ENCODE data around the gene COL1A2. TPM values are rescaled to one million over a fixed set of nuclear protein-coding genes. Genes with fewer than 3 reads are reported as not detected.

COL1A2 gene
- total RNA-seq, 1 experiment from 2014 or later: 0.12 TPM

DNA sequence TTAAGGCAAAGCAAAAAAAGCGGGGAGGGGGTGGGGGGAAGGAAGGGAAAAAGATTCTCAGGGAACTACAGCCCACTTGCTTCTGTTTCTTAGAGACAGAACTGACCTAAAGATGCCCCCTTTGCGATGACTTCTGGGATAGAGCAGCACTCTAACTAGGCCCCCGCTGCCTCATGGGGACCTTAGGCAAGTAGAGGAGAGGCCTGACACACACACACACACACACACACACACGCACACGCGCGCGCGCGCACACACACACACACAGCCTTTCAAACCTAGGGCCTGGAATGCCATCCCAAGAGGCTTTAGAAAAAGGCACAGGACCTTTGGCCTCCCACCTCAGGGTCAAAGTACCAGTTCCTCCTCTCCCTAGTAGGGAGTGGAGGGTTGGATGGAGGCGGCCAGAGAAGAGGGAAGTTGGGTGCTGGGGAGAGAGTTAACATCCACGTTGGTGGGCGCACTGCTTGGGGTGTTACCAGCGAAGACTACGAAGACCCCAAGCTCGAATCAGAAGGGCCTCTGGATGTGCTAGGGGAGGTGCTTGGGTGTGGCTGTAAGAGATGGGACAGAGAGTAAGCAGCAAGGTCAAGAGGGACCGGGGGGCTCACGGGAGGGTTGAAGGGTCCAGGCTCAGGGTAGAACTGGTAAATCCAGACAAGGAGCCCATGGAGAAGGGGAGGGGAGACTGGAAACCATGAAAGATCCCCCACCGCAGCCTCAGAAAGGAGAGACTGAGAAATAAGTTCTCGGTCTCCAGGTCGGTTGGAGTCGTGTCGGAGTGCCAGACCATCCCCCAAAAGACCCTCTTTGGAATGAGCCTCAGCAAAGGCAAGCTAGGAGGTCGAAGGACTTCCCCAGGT is 1.2 kb upstream of the COL1A2 start:
- Histone ChIP-seq H3K4me1 (peaks cover 19% of the 10 kb centered on the region), H3K36me3 (no peaks in the 10 kb centered on the region), H3K4me3 (no peak overlapping the region), H3K9me3 (replicated peaks) (0 out of 2 replicates have a peak, but pooled peaks cover 3% of the 10 kb centered on the region), H3K27me3 (no peaks in the 10 kb centered on the region), H3K27ac (no peak overlapping the region)
- no peak for DNase-seq

DNA sequence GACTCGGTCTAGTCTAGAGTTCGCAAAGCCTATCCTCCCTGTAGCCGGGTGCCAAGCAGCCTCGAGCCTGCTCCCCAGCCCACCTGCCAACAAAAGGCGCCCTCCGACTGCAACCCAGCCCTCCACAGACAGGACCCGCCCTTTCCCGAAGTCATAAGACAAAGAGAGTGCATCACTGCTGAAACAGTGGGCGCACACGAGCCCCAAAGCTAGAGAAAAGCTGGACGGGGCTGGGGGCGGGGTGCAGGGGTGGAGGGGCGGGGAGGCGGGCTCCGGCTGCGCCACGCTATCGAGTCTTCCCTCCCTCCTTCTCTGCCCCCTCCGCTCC is 622 bp upstream of the COL1A2 start:
- H3K4me1 ChIP-seq: peaks cover 13% of the 10 kb centered on the region
- H3K4me3 ChIP-seq: no peak overlapping the region
- DNase-seq: no peak
- no peaks in the 10 kb centered on the region for H3K36me3 ChIP-seq
- no peak overlapping the region for H3K27ac ChIP-seq
- H3K27me3 ChIP-seq: no peaks in the 10 kb centered on the region
- H3K9me3 ChIP-seq (replicated peaks): 0 out of 2 replicates have a peak, but pooled peaks cover 3% of the 10 kb centered on the region

- Histone ChIP-seq H3K9me3 (replicated peaks) (0 out of 2 replicates have a peak, but pooled peaks cover under 1% of the 10 kb centered on the region), H3K4me3 (no peak overlapping the region), H3K27me3 (no peaks in the 10 kb centered on the region), H3K36me3 (no peaks in the 10 kb centered on the region), H3K4me1 (peaks cover 13% of the 10 kb centered on the region), H3K27ac (no peak overlapping the region)
- DNase-seq: peak; percentile 55 to 86
These were observed 694 bp downstream of the COL1A2 start for GRCh38 chr7:94395141-94396036.

GRCh38 chr7:94396037-94396431 is 1.3 kb downstream of the COL1A2 start:
- Histone ChIP-seq H3K9me3 (replicated peaks) (no peaks in the 10 kb centered on the region), H3K27me3 (no peaks in the 10 kb centered on the region), H3K4me1 (peaks cover 13% of the 10 kb centered on the region), H3K36me3 (no peaks in the 10 kb centered on the region), H3K4me3 (no peak overlapping the region), H3K27ac (no peak overlapping the region)
- no peak for DNase-seq

DNA sequence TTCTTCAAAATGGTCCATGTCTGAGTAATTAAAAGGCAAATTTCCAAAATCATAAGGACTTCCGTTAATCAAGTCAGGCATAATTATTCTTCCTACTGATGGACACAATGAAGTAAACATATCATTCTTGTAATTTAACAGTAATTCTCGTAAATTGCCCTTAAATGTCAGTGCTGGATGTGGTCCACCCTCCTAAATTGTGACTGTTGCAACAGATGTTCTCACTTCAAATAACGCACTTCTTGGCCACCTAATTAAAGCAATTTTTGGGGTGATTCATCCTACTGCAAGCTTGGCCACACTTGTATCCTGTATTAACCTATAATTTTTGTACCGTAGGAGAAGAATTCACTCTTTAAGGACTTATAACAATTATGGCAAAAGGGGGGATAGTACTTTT is 1.9 kb downstream of the COL1A2 start:
- H3K27me3 ChIP-seq: no peaks in the 10 kb centered on the region
- H3K36me3 ChIP-seq: no peaks in the 10 kb centered on the region
- H3K27ac ChIP-seq: no peak overlapping the region
- no peak overlapping the region for H3K4me3 ChIP-seq
- peaks cover 13% of the 10 kb centered on the region for H3K4me1 ChIP-seq
- DNase-seq: no peak
- H3K9me3 ChIP-seq (replicated peaks): no peaks in the 10 kb centered on the region

GRCh38 chr7:94397722-94398121 is 3.0 kb downstream of the COL1A2 start:
- H3K4me3 ChIP-seq: no peak overlapping the region
- no peak overlapping the region for H3K27ac ChIP-seq
- no peaks in the 10 kb centered on the region for H3K9me3 ChIP-seq (replicated peaks)
- no peaks in the 10 kb centered on the region for H3K36me3 ChIP-seq
- peaks cover 7% of the 10 kb centered on the region for H3K4me1 ChIP-seq
- DNase-seq: no peak
- no peaks in the 10 kb centered on the region for H3K27me3 ChIP-seq

DNA sequence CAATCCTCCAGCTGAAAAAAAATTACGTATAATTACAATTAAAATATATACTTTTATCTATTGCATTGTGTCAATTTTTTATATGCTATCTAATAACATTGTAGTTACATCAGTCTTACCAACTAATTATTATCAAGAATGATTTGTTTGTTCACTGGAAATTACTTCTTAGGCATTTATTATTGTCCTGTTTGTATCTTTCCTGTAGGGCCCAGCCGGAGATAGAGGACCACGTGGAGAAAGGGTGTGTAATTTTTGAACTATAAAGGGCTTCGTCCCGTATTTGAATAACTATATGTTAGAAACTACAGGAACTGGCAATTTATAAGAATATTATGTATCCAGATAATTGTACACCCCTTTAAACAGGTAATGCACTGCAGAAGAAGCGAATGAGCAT is 4.1 kb downstream of the COL1A2 start:
- Histone ChIP-seq H3K9me3 (replicated peaks) (no peaks in the 10 kb centered on the region), H3K4me3 (no peak overlapping the region), H3K27ac (no peak overlapping the region), H3K4me1 (peaks cover 4% of the 10 kb centered on the region; the same call in 1 of the 2 replicates), H3K36me3 (no peaks in the 10 kb centered on the region), H3K27me3 (no peaks in the 10 kb centered on the region)
- no peak for DNase-seq

DNA sequence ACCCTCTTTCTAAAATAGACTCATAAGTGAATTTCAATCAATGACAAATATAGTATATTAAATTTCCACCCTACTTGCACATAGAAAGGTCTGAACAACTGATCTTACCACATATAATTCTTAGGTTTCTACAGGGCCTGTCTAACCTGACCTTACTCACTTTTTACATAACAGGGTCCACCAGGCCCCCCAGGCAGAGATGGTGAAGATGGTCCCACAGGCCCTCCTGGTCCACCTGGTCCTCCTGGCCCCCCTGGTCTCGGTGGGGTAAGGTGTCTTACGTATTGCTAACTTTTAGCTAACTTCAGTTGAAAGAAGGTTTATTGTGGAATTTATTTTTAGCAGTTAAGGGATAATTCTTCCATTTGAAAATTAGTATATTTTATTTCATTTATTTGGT is 5.3 kb downstream of the COL1A2 start:
- Histone ChIP-seq H3K9me3 (replicated peaks) (no peaks in the 10 kb centered on the region), H3K4me3 (no peak overlapping the region), H3K27ac (no peak overlapping the region), H3K4me1 (peaks cover 4% of the 10 kb centered on the region; the same call in 1 of the 2 replicates), H3K36me3 (no peaks in the 10 kb centered on the region), H3K27me3 (no peaks in the 10 kb centered on the region)
- no peak for DNase-seq

DNA sequence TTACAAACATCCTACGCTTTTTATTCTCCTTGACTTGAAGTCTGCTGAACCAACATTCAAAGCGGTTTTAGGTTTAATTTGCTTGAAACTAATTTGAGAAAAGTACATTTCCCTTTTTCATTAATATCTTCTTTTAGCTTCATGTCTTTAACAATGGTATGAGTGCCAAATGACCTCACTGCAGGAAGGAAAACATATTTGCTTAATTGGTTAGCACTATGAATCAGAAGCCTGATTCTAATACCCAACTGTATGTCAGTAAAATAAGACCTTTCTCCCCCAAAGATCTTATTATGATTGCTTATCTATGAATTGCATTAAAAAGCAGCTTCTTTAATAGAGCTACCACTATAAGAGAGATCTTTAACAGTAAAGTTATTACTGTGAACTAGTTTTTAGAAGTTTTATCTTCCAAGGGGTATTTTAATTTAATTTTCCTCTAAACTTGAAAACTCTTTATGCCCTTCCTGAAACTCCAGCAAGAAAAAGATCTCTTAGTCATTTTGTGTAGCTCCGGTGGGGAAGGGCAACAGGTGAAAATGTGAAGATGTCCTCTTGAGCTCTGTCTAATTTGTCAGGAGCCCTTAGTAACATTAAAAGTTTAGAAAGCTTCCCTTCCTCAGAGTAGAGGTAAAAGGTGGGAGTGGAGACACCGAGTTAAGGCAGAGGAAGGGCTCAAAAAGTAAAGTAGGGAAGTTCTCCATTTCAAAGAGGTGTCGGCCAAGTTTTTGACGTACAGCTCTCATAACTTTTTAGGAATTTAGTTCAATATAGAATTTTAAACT is 6.1 kb downstream of the COL1A2 start:
- Histone ChIP-seq H3K4me1 (peaks cover 9% of the 10 kb centered on the region), H3K27me3 (no peaks in the 10 kb centered on the region), H3K9me3 (replicated peaks) (no peaks in the 10 kb centered on the region), H3K27ac (no peak overlapping the region), H3K36me3 (no peaks in the 10 kb centered on the region), H3K4me3 (no peak overlapping the region)
- DNase-seq: no peak

DNA sequence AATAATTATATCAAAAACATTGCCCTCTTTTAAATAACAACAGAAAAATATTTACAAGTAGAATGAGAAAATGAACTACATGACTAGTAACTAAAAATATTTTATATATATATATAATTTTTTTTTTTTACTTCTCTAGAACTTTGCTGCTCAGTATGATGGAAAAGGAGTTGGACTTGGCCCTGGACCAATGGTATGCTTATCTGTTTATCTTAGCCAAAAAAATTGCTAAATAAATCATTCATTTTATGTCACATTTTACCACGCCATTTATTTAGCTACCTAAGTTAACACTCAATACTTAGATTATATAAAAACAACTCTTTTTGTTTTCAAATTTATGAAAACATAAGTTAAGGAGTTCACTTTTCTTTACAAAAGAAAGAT is 6.7 kb downstream of the COL1A2 start:
- no peak for DNase-seq
- Histone ChIP-seq H3K27me3 (no peaks in the 10 kb centered on the region), H3K27ac (no peak overlapping the region), H3K4me1 (peaks cover 9% of the 10 kb centered on the region), H3K36me3 (no peaks in the 10 kb centered on the region), H3K9me3 (replicated peaks) (no peaks in the 10 kb centered on the region), H3K4me3 (no peak overlapping the region)

DNA sequence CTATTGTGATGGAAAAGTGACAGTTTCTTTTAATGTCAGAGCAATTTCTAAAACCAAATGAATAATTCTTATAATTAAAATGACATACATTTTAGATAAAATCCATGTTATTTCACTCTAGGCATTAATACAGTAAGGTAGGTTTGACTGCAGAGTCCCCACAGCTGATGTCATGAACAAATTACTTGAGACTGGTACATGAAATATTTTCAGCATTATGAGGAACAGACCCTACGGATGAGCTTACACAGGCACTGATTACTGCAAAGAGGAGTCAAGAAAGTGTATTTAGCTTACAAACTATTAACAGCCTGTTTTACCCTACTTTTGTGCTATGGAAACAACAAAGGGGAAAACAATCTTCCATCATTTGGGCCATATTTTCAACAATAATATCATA is 8.9 kb downstream of the COL1A2 start:
- Histone ChIP-seq H3K4me3 (no peak overlapping the region), H3K4me1 (peaks cover 5% of the 10 kb centered on the region; the same call in 1 of the 2 replicates), H3K27me3 (no peaks in the 10 kb centered on the region), H3K9me3 (replicated peaks) (no peaks in the 10 kb centered on the region), H3K27ac (no peak overlapping the region), H3K36me3 (no peaks in the 10 kb centered on the region)
- DNase-seq: no peak

DNA sequence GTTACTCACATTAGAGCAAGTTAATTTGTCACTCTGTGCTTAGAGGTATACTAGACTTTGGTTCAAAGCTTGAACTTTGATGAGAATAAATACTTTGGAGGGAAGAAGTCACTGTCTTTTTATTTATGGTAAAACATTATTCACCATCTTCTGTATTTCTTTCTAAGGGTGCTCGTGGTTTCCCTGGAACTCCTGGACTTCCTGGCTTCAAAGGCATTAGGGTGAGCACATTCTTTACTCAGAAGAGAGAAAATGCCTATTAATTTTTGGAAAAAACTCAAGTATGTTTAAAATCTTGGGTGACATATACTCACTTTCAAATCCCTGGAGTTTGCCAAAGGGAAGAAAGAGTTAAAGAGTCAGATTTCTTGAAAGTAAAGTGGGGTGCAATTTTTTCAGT is 10.8 kb downstream of the COL1A2 start:
- no peak for DNase-seq
- Histone ChIP-seq H3K27ac (no peak overlapping the region), H3K36me3 (no peaks in the 10 kb centered on the region), H3K4me3 (no peak overlapping the region), H3K4me1 (peaks cover 5% of the 10 kb centered on the region; the same call in 1 of the 2 replicates), H3K27me3 (no peaks in the 10 kb centered on the region), H3K9me3 (replicated peaks) (no peaks in the 10 kb centered on the region)

- Histone ChIP-seq H3K4me1 (peaks cover 5% of the 10 kb centered on the region; the same call in 1 of the 2 replicates), H3K27me3 (no peaks in the 10 kb centered on the region), H3K4me3 (no peak overlapping the region), H3K27ac (no peak overlapping the region), H3K9me3 (replicated peaks) (no peaks in the 10 kb centered on the region), H3K36me3 (no peaks in the 10 kb centered on the region)
- DNase-seq: no peak
These were observed 12.0 kb downstream of the COL1A2 start for GRCh38 chr7:94406696-94407095.

DNA sequence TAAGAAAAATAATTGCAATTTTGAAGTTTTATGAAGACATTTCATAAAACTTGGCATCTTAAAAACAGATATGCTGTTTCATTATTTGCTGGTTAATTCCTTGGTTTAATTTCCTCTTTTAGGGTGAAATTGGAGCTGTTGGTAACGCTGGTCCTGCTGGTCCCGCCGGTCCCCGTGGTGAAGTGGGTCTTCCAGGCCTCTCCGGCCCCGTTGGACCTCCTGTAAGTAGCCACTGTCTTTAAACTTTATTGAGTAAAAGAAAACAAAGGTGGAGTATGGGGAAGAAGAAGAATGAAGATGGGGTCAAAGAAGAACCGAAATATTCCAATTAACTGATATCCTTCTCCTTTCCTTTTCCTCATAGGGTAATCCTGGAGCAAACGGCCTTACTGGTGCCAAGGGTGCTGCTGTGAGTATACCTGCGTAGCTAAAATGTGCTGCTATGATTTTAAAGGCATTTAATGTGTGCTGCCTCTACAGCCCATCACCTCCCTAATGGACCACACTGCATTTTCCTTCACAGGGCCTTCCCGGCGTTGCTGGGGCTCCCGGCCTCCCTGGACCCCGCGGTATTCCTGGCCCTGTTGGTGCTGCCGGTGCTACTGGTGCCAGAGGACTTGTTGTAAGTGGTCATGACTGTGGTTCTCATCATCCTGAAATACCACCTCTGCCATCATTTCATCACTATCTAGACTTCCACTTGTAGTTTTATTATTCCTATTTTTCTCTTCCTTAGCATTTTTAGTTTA is 14.7 kb downstream of the COL1A2 start:
- Histone ChIP-seq H3K36me3 (no peaks in the 10 kb centered on the region), H3K4me3 (no peak overlapping the region)

More for the DNA sequence above, 14.7 kb downstream of the COL1A2 start:
- Histone ChIP-seq H3K4me1 (peaks cover 23% of the 10 kb centered on the region), H3K27ac (no peak overlapping the region), H3K9me3 (replicated peaks) (no peaks in the 10 kb centered on the region), H3K27me3 (no peaks in the 10 kb centered on the region)
- DNase-seq: no peak
